Measurements from ENCODE around the gene HYAL3. TPM values are rescaled to one million over a fixed set of nuclear protein-coding genes. Genes with fewer than 3 reads are reported as not detected.

HYAL3 gene
- total RNA-seq, 2 donors from 2014 or later: 0.35 to 1.4 TPM

DNA sequence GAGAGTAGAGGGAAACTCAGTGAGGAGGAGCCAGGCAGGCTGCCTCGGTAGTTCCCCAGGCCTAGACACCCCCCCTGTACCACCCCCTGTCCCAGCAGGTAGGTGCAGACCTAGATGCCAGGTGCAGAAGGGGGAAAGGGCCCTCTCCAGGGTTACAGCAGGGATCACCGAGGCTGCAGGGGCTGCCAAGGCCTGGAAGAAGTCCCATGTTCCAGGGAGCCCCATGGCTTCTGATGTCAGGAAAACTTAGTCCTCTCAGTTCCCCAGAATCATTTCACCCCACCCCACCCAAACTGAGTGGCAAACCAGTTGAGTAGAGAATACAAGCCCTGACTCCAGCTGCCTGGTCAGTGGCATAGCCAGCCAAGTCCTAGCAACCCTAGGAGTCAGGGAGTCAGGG lies 37.7 kb downstream of the HYAL3 start:
- peak overlapping the region; percentile 97 to 98 for H3K27ac ChIP-seq
- peaks cover 29 to 68% of the 10 kb centered on the region in 2 donors for H3K4me1 ChIP-seq (ENCODE audit: control insufficient read depth in 1 of 2, low read depth in 2 of 2)
- DNase-seq (ENCODE audit: low spot score) (no peak), ATAC-seq (ENCODE audit: insufficient number of reproducible peaks, low FRiP score, low read depth) (no peak)
- H3K27me3 ChIP-seq (replicated peaks; ENCODE audit: insufficient read depth): no peaks in the 10 kb centered on the region
- no peaks in the 10 kb centered on the region for H3K9me3 ChIP-seq
- no peak overlapping the region for H3K4me3 ChIP-seq
- H3K36me3 ChIP-seq: peaks cover 25% of the 10 kb centered on the region
- TF ChIP-seq, protein P1, sequence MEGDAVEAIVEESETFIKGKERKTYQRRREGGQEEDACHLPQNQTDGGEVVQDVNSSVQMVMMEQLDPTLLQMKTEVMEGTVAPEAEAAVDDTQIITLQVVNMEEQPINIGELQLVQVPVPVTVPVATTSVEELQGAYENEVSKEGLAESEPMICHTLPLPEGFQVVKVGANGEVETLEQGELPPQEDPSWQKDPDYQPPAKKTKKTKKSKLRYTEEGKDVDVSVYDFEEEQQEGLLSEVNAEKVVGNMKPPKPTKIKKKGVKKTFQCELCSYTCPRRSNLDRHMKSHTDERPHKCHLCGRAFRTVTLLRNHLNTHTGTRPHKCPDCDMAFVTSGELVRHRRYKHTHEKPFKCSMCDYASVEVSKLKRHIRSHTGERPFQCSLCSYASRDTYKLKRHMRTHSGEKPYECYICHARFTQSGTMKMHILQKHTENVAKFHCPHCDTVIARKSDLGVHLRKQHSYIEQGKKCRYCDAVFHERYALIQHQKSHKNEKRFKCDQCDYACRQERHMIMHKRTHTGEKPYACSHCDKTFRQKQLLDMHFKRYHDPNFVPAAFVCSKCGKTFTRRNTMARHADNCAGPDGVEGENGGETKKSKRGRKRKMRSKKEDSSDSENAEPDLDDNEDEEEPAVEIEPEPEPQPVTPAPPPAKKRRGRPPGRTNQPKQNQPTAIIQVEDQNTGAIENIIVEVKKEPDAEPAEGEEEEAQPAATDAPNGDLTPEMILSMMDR (IDR thresholded peaks at IDR 0.05): no peak

GRCh38 chr3:50260942-50261441 lies 38.2 kb downstream of the HYAL3 start:
- TF ChIP-seq, protein P1 (IDR thresholded peaks at IDR 0.05): no peak
- Histone ChIP-seq H3K9me3 (no peaks in the 10 kb centered on the region), H3K27me3 (replicated peaks; ENCODE audit: insufficient read depth) (no peaks in the 10 kb centered on the region), H3K4me1 (ENCODE audit: control insufficient read depth in 1 of 2, low read depth in 2 of 2) (peaks cover 24 to 63% of the 10 kb centered on the region in 2 donors), H3K27ac (peak overlapping the region; percentile 97 to 98), H3K4me3 (peak overlapping the region; percentile 68), H3K36me3 (peaks cover 30% of the 10 kb centered on the region)
- DNase-seq (ENCODE audit: low spot score): no peak
- ATAC-seq (ENCODE audit: insufficient number of reproducible peaks, low FRiP score, low read depth): no peak

DNA sequence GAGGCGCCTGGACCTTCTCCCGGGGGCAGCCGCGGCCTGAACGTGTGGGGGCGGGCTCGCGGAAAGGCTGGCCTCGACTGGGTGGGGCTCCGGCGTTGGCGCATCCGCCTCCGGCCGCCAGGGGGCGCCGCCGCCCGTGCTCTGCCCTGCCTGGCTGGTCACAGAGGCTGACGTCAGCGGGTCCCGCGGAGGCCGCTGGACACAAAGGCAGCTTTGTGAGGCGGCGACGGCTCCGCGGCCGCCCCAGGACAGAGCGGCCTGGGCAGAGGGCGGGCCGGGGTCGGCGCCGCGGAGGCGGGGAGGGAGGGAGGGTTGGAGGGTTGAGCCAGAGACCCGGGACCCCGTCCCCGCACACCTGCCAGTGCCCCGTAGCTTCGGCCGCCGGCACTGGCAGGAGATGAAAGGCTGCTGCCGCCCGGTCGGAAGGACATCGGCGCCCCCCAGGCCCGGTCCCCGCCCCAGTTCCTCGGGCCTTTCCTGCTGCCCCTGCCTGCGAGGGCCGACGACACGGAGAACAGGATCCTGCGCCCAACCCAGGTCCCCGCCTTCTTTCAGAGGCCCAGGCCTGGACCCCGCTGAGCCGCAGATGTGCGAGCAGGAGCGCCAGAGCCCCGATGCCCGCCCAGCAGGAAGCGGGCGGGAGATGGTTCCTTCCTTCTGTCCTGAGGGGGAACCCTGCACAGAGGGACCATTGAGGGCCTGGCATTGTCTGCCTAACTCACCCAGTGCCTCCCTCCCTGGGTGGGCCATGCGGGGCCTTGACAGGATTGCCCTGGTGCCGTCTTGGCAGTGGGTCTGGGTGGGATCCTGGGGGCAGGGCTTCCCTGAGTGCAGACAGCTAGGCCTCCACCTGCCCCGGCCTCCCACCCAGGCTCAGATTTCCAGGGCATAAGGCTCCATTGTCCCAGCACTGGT lies 38.9 kb downstream of the HYAL3 start:
- Histone ChIP-seq H3K27ac (peak overlapping the region; percentile 97 to 98), H3K36me3 (peaks cover 34% of the 10 kb centered on the region), H3K9me3 (no peaks in the 10 kb centered on the region), H3K27me3 (replicated peaks; ENCODE audit: insufficient read depth) (no peaks in the 10 kb centered on the region), H3K4me3 (peak overlapping the region; percentile 68), H3K4me1 (ENCODE audit: control insufficient read depth in 1 of 2, low read depth in 2 of 2) (peaks cover 24 to 60% of the 10 kb centered on the region in 2 donors)
- ATAC-seq (ENCODE audit: insufficient number of reproducible peaks, low FRiP score, low read depth): peak; percentile 59
- DNase-seq (ENCODE audit: low spot score): peak; percentile 75
- TF ChIP-seq, protein P1 (IDR thresholded peaks at IDR 0.05): peak; percentile 100

DNA sequence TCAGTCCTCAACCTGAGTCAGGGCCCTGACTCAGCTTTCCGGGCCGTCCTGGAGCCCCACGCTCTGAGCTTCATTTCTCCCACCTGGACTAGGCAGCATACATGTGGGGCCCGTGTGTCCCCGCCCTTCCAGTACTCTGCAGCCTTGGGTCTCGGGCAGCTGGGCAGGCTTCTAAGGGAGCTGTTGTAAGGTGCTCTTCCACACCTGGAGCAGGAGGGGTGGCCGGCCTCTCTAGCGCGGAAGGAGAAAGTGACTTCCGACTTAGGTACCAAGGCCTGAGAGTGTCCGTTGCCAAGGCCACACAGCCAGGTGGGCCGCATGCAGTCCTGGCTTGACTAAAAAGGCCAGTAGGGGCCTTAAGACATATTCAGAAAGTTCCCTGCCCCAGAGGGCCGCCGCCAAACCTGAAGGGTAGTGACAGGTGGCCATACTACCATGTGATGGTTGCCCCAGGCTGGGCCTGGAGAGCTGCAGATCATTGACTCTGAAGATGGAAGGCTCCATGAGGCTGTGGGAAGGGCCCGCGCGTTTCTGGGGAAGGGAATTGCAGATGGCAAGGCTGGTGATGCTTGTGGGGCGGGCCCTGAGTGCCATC lies 39.7 kb downstream of the HYAL3 start:
- peaks cover 35% of the 10 kb centered on the region for H3K36me3 ChIP-seq
- DNase-seq (ENCODE audit: low spot score) (no peak), ATAC-seq (ENCODE audit: insufficient number of reproducible peaks, low FRiP score, low read depth) (no peak)
- no peaks in the 10 kb centered on the region for H3K9me3 ChIP-seq
- peak overlapping the region; percentile 97 to 98 for H3K27ac ChIP-seq
- H3K4me3 ChIP-seq: peak overlapping the region; percentile 68
- H3K27me3 ChIP-seq (replicated peaks; ENCODE audit: insufficient read depth): no peaks in the 10 kb centered on the region
- TF ChIP-seq, protein P1 (IDR thresholded peaks at IDR 0.05): no peak
- H3K4me1 ChIP-seq (ENCODE audit: control insufficient read depth in 1 of 2, low read depth in 2 of 2): peaks cover 27 to 60% of the 10 kb centered on the region in 2 donors

DNA sequence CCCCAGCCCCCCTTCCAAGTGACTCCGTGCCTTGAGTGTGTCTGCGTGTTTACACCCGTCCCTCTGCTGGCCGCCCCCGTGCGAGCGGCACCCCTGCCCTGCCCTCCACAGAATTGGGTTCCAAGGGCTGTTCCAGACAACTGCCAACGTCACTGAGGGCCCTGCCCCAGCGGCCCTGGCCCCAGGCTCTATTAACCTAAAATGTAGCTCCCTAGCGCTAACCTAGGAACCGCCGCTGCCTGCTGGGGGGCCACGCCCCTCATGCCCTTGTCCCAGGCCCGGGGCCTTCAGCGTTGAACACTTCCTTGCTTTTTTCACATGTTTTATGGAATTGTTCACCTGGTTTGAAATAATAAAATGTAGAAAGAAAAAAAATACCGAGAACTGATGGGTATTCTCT lies 40.2 kb downstream of the HYAL3 start:
- Histone ChIP-seq H3K36me3 (peaks cover 35% of the 10 kb centered on the region), H3K9me3 (no peaks in the 10 kb centered on the region), H3K27ac (peak overlapping the region; percentile 97 to 98), H3K4me3 (no peak overlapping the region), H3K27me3 (replicated peaks; ENCODE audit: insufficient read depth) (no peaks in the 10 kb centered on the region), H3K4me1 (ENCODE audit: control insufficient read depth in 1 of 2, low read depth in 2 of 2) (peaks cover 28 to 59% of the 10 kb centered on the region in 2 donors)
- DNase-seq (ENCODE audit: low spot score) (no peak), ATAC-seq (ENCODE audit: insufficient number of reproducible peaks, low FRiP score, low read depth) (no peak)
- TF ChIP-seq, protein P1 (IDR thresholded peaks at IDR 0.05): no peak

Measured in thoracic aorta (tissue), 2 donors.